Panc1 (cell line): ENCODE results near the gene RAB14.

Experiments
- CTCF ChIP-seq: fragments of 450-650 bp; IDR thresholded peaks from 2 replicates; pipeline ENCODE4 v1.5.1; 2017; ENCODE audit warnings: mild to moderate bottlenecking
- POLR2AphosphoS5 ChIP-seq: IDR thresholded peaks from 2 replicates; pipeline ENCODE4 v1.6.1; 2012; ENCODE audit warnings: mild to moderate bottlenecking, low read depth, low read length, moderate library complexity
- REST ChIP-seq, 2 experiments: IDR thresholded peaks; 2 replicates each; pipeline ENCODE4 v1.6.1; 2011 to 2012; ENCODE audit warnings: low read depth in 2 of 2, control low read depth in 1 of 2, low read length in 1 of 2, mild to moderate bottlenecking in 1 of 2, moderate library complexity in 1 of 2; ENCODE audit not compliant: insufficient read depth in 1 of 2
- TCF7L2 ChIP-seq: IDR thresholded peaks from 2 replicates; pipeline ENCODE4 v1.6.1; 2011; ENCODE audit warnings: mild to moderate bottlenecking, low read depth, low read length, inconsistent platforms

- TF ChIP-seq CTCF: no peak
- no peak for TF ChIP-seq REST (IDR thresholded peaks at IDR 0.05; ENCODE audit: insufficient read depth in 1 of 2, low read depth in 2 of 2, low read length in 1 of 2)
- TF ChIP-seq POLR2AphosphoS5: no peak
- TF ChIP-seq TCF7L2: no peak
Measured at GRCh38 chr9:121153642-121154041, 48.0 kb downstream of the RAB14 start.
